SK-N-SH (cell line): ENCODE data around the gene TCF19. TPM values are rescaled to one million over a fixed set of nuclear protein-coding genes. Genes with fewer than 3 reads are reported as not detected.

ENCODE experiments used
- CTCF ChIA-PET: fragments of 300-600, 350-600 bp; formaldehyde crosslinking; extraction: SDS; loops from one replicate; lab custom pipeline; 2021; lab: Yijun Ruan, JAX
- POLR2A ChIA-PET: fragments of 350-600 bp; sonication (Branson Sonifier 250); formaldehyde crosslinking; extraction: SDS; loops from one replicate; lab custom pipeline; 2020; ENCODE audit warnings: antibody characterized with exemption, inconsistent platforms; lab: Yijun Ruan, JAX
- DNase-seq: peaks from one replicate; pipeline ENCODE4 v3.0.0; 2012
- H2AFZ ChIP-seq: fragments of 200-600 bp; sonication (generic); 2 replicates; pipeline ENCODE4 v1.8.1; 2016; ENCODE audit warnings: antibody characterized with exemption, mild to moderate bottlenecking, low read depth
- H3F3A ChIP-seq: fragments of 200-600 bp; sonication (generic); replicated peaks from 2 replicates; pipeline ENCODE3; 2016; ENCODE audit warnings: antibody characterized with exemption, mild to moderate bottlenecking; ENCODE audit not compliant: insufficient read depth
- H3K27ac ChIP-seq, 2 experiments: fragments of 200-500 bp in 1 of 2; fragments of 200-600 bp in 1 of 2; sonication (Bioruptor generic) in 1 of 2; sonication (generic), shearing (Covaris generic) in 1 of 2; 2 replicates each; pipeline versions ENCODE4 v1.5.1 to v1.6.1; 2014 to 2016; ENCODE audit warnings: low read depth in 2 of 2, inconsistent platforms in 1 of 2, low read length in 1 of 2, mild to moderate bottlenecking in 1 of 2, mixed read lengths in 1 of 2
- H3K27me3 ChIP-seq: fragments of 200-600 bp; sonication (generic), shearing (Covaris generic); 2 replicates; pipeline ENCODE4 v1.6.1; 2016; ENCODE audit warnings: mixed run types; ENCODE audit not compliant: insufficient read depth
- H3K36me3 ChIP-seq, 2 experiments: fragments of 200-500 bp in 1 of 2; fragments of 200-600 bp in 1 of 2; sonication (Bioruptor generic) in 1 of 2; sonication (generic) in 1 of 2; replicated peaks in 1 of 2; 2 replicates each; pipeline versions ENCODE3 to v1.5.1; 2014 to 2016; ENCODE audit warnings: low read length in 1 of 2, mild to moderate bottlenecking in 1 of 2; ENCODE audit not compliant: insufficient read depth in 2 of 2, control insufficient read depth in 1 of 2
- H3K4me1 ChIP-seq, 2 experiments: fragments of 200-500 bp in 1 of 2; fragments of 200-600 bp in 1 of 2; sonication (Bioruptor generic) in 1 of 2; sonication (generic), shearing (Covaris generic) in 1 of 2; 2 replicates each; pipeline versions ENCODE4 v1.5.1 to v1.6.1; 2014 to 2016; ENCODE audit warnings: low read depth in 1 of 2, low read length in 1 of 2, mixed run types in 1 of 2; ENCODE audit not compliant: insufficient read depth in 2 of 2, control insufficient read depth in 1 of 2
- H3K4me2 ChIP-seq: fragments of 200-600 bp; sonication (generic), shearing (Covaris generic); 2 replicates; pipeline ENCODE4 v1.6.1; 2017; ENCODE audit warnings: mixed run types
- H3K4me3 ChIP-seq, 2 experiments: fragments of 200-500 bp in 1 of 2; fragments of 200-600 bp in 1 of 2; sonication (Bioruptor generic) in 1 of 2; sonication (generic), shearing (Covaris generic) in 1 of 2; 2 replicates each; pipeline versions ENCODE4 v1.5.1 to v1.8.1; 2014 to 2016; ENCODE audit warnings: low read depth in 2 of 2, inconsistent platforms in 1 of 2, low read length in 1 of 2, mild to moderate bottlenecking in 1 of 2, mixed read lengths in 1 of 2, moderate library complexity in 1 of 2
- H3K79me2 ChIP-seq: fragments of 200-600 bp; sonication (generic); 2 replicates; pipeline ENCODE4 v1.8.1; 2017; ENCODE audit warnings: mild to moderate bottlenecking; ENCODE audit not compliant: insufficient read depth
- H3K9ac ChIP-seq: fragments of 200-600 bp; sonication (generic); 2 replicates; pipeline ENCODE4 v1.6.1; 2017; ENCODE audit warnings: mixed run types
- H3K9me2 ChIP-seq: fragments of 200-600 bp; sonication (generic); 2 replicates; pipeline ENCODE4 v1.6.1; 2017; ENCODE audit warnings: mixed run types
- H3K9me3 ChIP-seq: fragments of 200-600 bp; sonication (generic); 2 replicates; pipeline ENCODE4 v1.6.1; 2017; ENCODE audit warnings: mixed run types, mild to moderate bottlenecking, moderate library complexity
- H4K20me1 ChIP-seq: fragments of 200-600 bp; sonication (generic); 2 replicates; pipeline ENCODE4 v1.6.1; 2017; ENCODE audit warnings: mild to moderate bottlenecking, mixed run types; ENCODE audit not compliant: insufficient read depth
- CHD2 ChIP-seq: fragments of 150-350 bp; IDR thresholded peaks from 2 replicates; pipeline ENCODE4 v1.6.1; 2018; ENCODE audit warnings: low read length; ENCODE audit not compliant: partially characterized antibody
- EZH2phosphoT487 ChIP-seq: fragments of 200-600 bp; sonication (generic); IDR thresholded peaks from 2 replicates; pipeline ENCODE4 v1.6.1; 2017; ENCODE audit warnings: low read depth, mixed run types, mild to moderate bottlenecking, antibody characterized with exemption, moderate library complexity, borderline replicate concordance
- GATA2 ChIP-seq: sonication (generic); formaldehyde crosslinking; IDR thresholded peaks from 2 replicates; pipeline ENCODE4 v1.5.0; 2020; ENCODE audit warnings: mild to moderate bottlenecking, missing genetic modification reagents
- MXI1 ChIP-seq: IDR thresholded peaks from 2 replicates; pipeline ENCODE4 v1.6.1; 2012; ENCODE audit warnings: mild to moderate bottlenecking, low read depth, low read length, improper control_type of control experiment
- RAD21 ChIP-seq: IDR thresholded peaks from 2 replicates; pipeline ENCODE4 v1.6.1; 2012; ENCODE audit warnings: mild to moderate bottlenecking, low read length
- RFX5 ChIP-seq: IDR thresholded peaks from 2 replicates; pipeline ENCODE4 v1.6.1; 2012; ENCODE audit warnings: mild to moderate bottlenecking, improper control_type of control experiment, low read length
- RXRA ChIP-seq: IDR thresholded peaks from 2 replicates; pipeline ENCODE4 v1.4.0; 2012; ENCODE audit warnings: low read depth, mild to moderate bottlenecking, borderline replicate concordance
- SIN3A ChIP-seq: IDR thresholded peaks from 2 replicates; pipeline ENCODE4 v1.6.1; 2012; ENCODE audit warnings: low read depth, mild to moderate bottlenecking, low read length, moderate library complexity, borderline replicate concordance
- TAF1 ChIP-seq: IDR thresholded peaks from 2 replicates; pipeline ENCODE4 v1.6.1; 2012; ENCODE audit warnings: low read depth, mild to moderate bottlenecking, low read length, moderate library complexity, borderline replicate concordance
- TCF12 ChIP-seq: IDR thresholded peaks from 2 replicates; pipeline ENCODE4 v1.4.0; 2012
- WGBS: methylation state at CpG from one replicate; pipeline ENCODE4 v1.1.6; 2017; ENCODE audit warnings: low lambda C conversion rate; 5-methylcytosine and 5-hydroxymethylcytosine counted together
- polyA plus RNA-seq, 3 experiments: library from polyadenylated mRNA; depleted of rRNA; stranded (reverse); fragments of >200 nt; gene quantifications; 2 replicates each; pipeline ENCODE4 v1.2.3, GENCODE V29; 2012
- TF ChIP-seq, protein P1 (sequence below): fragments of 200-600 bp; sonication (generic); IDR thresholded peaks from 2 replicates; pipeline ENCODE4 v1.6.1; 2017; ENCODE audit warnings: antibody characterized with exemption, mild to moderate bottlenecking, moderate library complexity
- TF ChIP-seq, protein P2 (sequence below): IDR thresholded peaks from 2 replicates; pipeline ENCODE4 v1.6.1; 2012; ENCODE audit warnings: mild to moderate bottlenecking, low read depth, low read length, moderate library complexity
- TF ChIP-seq, protein P3 (sequence below): IDR thresholded peaks from 2 replicates; pipeline ENCODE4; 2012

TCF19 gene
- polyA plus RNA-seq, 1 of the 3 experiments (the other 2 are of a cell fraction), result 9.3 TPM

DNA sequence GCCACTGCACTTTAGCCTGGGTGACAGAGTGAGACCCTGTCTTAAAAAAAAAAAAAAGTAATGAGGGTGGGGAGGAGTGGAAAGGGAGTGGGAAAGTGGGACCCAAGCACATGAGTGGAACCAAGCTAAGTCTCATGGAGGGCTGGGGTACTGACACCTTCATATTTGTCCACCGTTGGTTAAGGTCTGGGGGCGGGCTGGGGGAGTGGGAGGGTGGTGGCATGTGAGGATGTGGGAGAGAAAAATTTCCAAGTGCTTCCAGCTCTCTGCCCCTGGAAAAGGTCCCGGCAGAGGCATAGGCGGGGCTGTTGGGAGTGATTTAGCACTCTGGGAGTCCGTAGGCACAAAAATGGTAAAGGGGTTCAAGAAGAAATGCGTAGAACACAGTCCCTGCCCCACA is 25.6 kb upstream of the TCF19 start:
- Histone ChIP-seq H3K27me3 (no peaks in the 10 kb centered on the region), H3K9me3 (no peaks in the 10 kb centered on the region)
- CTCF ChIA-PET, result interaction anchor here (1.0 to 8.5 kb wide), 6 partner anchors 8 to 915 kb away, joined by 3 to 89 read pairs (median 10); no protein-coding TSS in a partner anchor
- TF ChIP-seq, protein P1, sequence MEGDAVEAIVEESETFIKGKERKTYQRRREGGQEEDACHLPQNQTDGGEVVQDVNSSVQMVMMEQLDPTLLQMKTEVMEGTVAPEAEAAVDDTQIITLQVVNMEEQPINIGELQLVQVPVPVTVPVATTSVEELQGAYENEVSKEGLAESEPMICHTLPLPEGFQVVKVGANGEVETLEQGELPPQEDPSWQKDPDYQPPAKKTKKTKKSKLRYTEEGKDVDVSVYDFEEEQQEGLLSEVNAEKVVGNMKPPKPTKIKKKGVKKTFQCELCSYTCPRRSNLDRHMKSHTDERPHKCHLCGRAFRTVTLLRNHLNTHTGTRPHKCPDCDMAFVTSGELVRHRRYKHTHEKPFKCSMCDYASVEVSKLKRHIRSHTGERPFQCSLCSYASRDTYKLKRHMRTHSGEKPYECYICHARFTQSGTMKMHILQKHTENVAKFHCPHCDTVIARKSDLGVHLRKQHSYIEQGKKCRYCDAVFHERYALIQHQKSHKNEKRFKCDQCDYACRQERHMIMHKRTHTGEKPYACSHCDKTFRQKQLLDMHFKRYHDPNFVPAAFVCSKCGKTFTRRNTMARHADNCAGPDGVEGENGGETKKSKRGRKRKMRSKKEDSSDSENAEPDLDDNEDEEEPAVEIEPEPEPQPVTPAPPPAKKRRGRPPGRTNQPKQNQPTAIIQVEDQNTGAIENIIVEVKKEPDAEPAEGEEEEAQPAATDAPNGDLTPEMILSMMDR, result no peak
- no peak for TF ChIP-seq RAD21
- no peak for TF ChIP-seq TAF1
- TF ChIP-seq, all 33 proteins: peak for 0
- POLR2A ChIA-PET, result no interaction called here
- Histone ChIP-seq H3K9ac (no peak overlapping the region), H4K20me1 (no peaks in the 10 kb centered on the region), H2AFZ (no peak overlapping the region), H3K36me3 (no peaks in the 10 kb centered on the region), H3K4me3 (no peak overlapping the region), H3F3A (no peaks in the 10 kb centered on the region), H3K27ac (no peak overlapping the region), H3K4me2 (no peak overlapping the region), H3K79me2 (no peaks in the 10 kb centered on the region), H3K4me1 (no peaks in the 10 kb centered on the region; a peak in 1 of 4 replicates), H3K9me2 (no peaks in the 10 kb centered on the region)
- WGBS, result 54% methylated on average over 6 of the region's 6 CpGs
- no peak for DNase-seq

DNA sequence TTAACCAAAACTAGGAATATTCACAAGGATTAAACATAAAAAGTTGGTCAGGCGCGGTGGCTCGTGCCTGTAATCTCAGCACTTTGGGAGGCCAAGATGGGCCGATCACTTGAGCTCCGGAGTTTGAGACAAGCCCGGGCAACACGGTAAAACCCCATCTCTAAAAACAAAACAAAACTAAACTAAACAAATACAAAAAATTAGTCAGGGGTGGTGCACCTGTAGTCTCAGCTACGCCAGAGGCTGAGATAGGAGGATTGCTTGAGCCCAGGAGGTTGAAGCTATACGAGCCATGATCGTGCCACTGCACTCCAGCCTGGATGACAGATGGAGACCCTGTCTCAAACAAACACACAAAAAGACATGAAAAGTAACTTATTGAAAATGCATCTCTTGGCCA is 22.7 kb upstream of the TCF19 start:
- ChIA-PET CTCF (interaction anchor here (1.3 to 8.5 kb wide), 3 partner anchors 57 to 261 kb away, joined by 3 to 89 read pairs (median 4); no protein-coding TSS in a partner anchor), POLR2A (no interaction called here)
- Histone ChIP-seq H3K9me3 (no peaks in the 10 kb centered on the region), H4K20me1 (no peaks in the 10 kb centered on the region), H3K36me3 (no peaks in the 10 kb centered on the region), H3K27me3 (no peaks in the 10 kb centered on the region), H2AFZ (no peak overlapping the region), H3K79me2 (no peaks in the 10 kb centered on the region), H3F3A (no peaks in the 10 kb centered on the region), H3K9ac (no peak overlapping the region), H3K4me3 (no peak overlapping the region), H3K4me1 (no peaks in the 10 kb centered on the region; a peak in 1 of 4 replicates), H3K4me2 (no peak overlapping the region), H3K9me2 (no peaks in the 10 kb centered on the region), H3K27ac (no peak overlapping the region)
- DNase-seq, result no peak
- 84% methylated on average over 10 of the region's 10 CpGs for WGBS
- no peak for TF ChIP-seq GATA2
- TF ChIP-seq, protein P2, sequence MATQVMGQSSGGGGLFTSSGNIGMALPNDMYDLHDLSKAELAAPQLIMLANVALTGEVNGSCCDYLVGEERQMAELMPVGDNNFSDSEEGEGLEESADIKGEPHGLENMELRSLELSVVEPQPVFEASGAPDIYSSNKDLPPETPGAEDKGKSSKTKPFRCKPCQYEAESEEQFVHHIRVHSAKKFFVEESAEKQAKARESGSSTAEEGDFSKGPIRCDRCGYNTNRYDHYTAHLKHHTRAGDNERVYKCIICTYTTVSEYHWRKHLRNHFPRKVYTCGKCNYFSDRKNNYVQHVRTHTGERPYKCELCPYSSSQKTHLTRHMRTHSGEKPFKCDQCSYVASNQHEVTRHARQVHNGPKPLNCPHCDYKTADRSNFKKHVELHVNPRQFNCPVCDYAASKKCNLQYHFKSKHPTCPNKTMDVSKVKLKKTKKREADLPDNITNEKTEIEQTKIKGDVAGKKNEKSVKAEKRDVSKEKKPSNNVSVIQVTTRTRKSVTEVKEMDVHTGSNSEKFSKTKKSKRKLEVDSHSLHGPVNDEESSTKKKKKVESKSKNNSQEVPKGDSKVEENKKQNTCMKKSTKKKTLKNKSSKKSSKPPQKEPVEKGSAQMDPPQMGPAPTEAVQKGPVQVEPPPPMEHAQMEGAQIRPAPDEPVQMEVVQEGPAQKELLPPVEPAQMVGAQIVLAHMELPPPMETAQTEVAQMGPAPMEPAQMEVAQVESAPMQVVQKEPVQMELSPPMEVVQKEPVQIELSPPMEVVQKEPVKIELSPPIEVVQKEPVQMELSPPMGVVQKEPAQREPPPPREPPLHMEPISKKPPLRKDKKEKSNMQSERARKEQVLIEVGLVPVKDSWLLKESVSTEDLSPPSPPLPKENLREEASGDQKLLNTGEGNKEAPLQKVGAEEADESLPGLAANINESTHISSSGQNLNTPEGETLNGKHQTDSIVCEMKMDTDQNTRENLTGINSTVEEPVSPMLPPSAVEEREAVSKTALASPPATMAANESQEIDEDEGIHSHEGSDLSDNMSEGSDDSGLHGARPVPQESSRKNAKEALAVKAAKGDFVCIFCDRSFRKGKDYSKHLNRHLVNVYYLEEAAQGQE, result no peak
- TF ChIP-seq RXRA, result no peak
- no peak for TF ChIP-seq SIN3A
- no peak for TF ChIP-seq RAD21
- TF ChIP-seq EZH2phosphoT487, result no peak
- TF ChIP-seq, protein P3, sequence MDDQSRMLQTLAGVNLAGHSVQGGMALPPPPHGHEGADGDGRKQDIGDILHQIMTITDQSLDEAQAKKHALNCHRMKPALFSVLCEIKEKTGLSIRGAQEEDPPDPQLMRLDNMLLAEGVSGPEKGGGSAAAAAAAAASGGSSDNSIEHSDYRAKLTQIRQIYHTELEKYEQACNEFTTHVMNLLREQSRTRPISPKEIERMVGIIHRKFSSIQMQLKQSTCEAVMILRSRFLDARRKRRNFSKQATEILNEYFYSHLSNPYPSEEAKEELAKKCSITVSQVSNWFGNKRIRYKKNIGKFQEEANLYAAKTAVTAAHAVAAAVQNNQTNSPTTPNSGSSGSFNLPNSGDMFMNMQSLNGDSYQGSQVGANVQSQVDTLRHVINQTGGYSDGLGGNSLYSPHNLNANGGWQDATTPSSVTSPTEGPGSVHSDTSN, result no peak
- no peak for TF ChIP-seq RFX5
- TF ChIP-seq TCF12, result no peak
- no peak for TF ChIP-seq CHD2
- no peak for TF ChIP-seq MXI1
